ENCODE results near the gene THBD. TPM values are rescaled to one million over a fixed set of nuclear protein-coding genes. Genes with fewer than 3 reads are reported as not detected.

The THBD gene
- total RNA-seq, 1 donor from 2014 or later = 12.6 TPM

GRCh38 chr20:23065266-23066201, 16.1 kb upstream of the THBD start:
- TF ChIP-seq, protein P1, sequence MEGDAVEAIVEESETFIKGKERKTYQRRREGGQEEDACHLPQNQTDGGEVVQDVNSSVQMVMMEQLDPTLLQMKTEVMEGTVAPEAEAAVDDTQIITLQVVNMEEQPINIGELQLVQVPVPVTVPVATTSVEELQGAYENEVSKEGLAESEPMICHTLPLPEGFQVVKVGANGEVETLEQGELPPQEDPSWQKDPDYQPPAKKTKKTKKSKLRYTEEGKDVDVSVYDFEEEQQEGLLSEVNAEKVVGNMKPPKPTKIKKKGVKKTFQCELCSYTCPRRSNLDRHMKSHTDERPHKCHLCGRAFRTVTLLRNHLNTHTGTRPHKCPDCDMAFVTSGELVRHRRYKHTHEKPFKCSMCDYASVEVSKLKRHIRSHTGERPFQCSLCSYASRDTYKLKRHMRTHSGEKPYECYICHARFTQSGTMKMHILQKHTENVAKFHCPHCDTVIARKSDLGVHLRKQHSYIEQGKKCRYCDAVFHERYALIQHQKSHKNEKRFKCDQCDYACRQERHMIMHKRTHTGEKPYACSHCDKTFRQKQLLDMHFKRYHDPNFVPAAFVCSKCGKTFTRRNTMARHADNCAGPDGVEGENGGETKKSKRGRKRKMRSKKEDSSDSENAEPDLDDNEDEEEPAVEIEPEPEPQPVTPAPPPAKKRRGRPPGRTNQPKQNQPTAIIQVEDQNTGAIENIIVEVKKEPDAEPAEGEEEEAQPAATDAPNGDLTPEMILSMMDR (IDR thresholded peaks at IDR 0.05; ENCODE audit: insufficient read depth, low read length, severe bottlenecking) = no peak

DNA sequence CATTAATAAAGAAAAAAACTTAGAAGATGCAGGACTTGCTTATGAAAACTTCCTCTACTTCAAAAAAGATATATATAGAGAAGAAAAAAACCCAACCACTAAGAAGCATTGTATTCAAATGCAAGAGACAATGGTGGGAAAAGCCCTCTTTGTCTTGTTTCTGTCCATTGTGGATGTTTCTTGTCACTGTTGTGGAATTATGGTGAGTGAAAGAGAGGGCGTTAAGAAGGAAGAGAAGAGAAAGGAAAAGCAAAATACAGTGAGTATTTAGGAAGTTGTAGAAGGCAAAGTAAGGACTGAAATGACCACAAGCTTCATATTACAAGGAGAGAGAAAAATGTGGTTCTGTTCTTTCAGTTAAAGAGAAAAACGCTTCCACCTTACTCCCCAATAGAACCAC, 14.1 kb upstream of the THBD start:
- Histone ChIP-seq H3K36me3 (ENCODE audit: control insufficient read depth, insufficient read depth, low read length) (no peaks in the 10 kb centered on the region), H3K4me3 (ENCODE audit: low read depth, low read length) (no peak overlapping the region), H3K27me3 (ENCODE audit: control insufficient read depth, insufficient read depth, low read length) (no peaks in the 10 kb centered on the region)
- DNase-seq (ENCODE audit: low read depth) (no peak), FAIRE-seq (no peak)
- TF ChIP-seq, protein P1 (IDR thresholded peaks at IDR 0.05; ENCODE audit: insufficient read depth, low read length, severe bottlenecking) = no peak

More at GRCh38 chr20:23065266-23066201, 16.1 kb upstream of the THBD start:
- H3K4me3 ChIP-seq (ENCODE audit: low read depth, low read length) = no peak overlapping the region
- no peaks in the 10 kb centered on the region for H3K36me3 ChIP-seq (ENCODE audit: control insufficient read depth, insufficient read depth, low read length)
- DNase-seq (ENCODE audit: low read depth) = no peak
- H3K27me3 ChIP-seq (ENCODE audit: control insufficient read depth, insufficient read depth, low read length) = no peaks in the 10 kb centered on the region
- FAIRE-seq = no peak

- Histone ChIP-seq H3K4me3 (ENCODE audit: low read depth, low read length) (no peak overlapping the region), H3K27me3 (ENCODE audit: control insufficient read depth, insufficient read depth, low read length) (no peaks in the 10 kb centered on the region), H3K36me3 (ENCODE audit: control insufficient read depth, insufficient read depth, low read length) (no peaks in the 10 kb centered on the region)
- DNase-seq (ENCODE audit: low read depth) (no peak), FAIRE-seq (no peak)
- TF ChIP-seq, protein P1 (IDR thresholded peaks at IDR 0.05; ENCODE audit: insufficient read depth, low read length, severe bottlenecking) = no peak
Observed at GRCh38 chr20:23063168-23063567, 13.7 kb upstream of the THBD start.

DNA sequence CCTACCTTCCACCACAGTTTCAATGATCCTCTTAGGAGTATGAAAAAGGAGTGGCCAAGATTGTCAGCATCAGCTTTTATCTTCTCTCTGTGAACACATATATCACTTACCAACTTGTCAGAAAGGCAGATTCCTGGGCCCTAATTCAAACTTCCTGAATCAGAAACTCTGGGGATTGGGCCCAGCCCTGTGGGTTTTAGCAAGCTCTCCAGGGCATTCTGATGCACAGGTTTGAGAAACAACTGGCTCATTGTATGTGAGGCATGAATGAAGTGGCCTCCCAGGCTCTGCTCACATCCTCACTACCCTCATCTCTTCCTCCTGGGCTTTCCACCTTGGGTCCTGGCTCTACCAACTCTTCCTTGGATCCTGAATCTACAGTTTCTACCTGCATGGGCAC, 13.2 kb upstream of the THBD start:
- TF ChIP-seq, protein P1 (IDR thresholded peaks at IDR 0.05; ENCODE audit: insufficient read depth, low read length, severe bottlenecking) = no peak
- no peak for FAIRE-seq
- H3K36me3 ChIP-seq (ENCODE audit: control insufficient read depth, insufficient read depth, low read length) = no peaks in the 10 kb centered on the region

DNA sequence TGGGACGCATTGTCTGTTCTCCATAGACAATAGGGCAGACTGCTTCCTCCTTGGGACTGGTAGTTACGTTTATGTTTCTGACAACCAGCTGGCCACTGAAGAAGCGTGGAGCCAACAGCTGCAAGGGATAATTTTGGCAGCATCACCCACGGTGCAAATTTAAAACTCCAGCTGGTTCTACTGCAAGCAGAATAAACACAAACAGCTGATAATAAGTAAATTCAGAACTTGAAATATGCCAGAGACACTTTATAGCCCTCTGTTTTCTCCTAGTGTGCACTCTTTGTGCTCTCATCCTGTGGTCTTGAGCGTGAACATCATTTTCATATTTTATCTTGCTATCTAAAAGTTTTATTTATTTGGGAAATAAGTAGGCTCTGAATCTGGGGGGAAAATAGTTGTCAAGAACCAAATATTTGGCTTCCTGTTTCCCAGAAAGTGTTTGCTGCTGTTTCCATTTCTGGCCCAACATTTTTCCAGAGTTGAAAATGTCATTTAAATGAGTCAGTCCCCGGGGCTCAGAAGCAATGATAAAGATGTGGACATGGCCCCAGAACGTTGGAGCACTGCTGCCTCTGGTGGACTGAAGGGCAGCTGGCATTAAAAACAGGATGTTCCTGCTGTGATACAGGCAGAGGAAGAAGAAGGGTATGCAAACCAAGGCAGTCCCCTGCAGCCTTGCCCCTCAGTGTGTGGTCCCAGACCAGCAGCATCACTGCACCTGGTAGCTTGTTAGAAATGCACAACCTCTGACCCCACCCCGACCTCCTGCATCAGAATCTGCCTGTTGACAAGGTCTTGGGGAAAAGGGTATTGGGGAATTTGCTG, 12.5 kb upstream of the THBD start:
- peak; percentile 59 for DNase-seq (ENCODE audit: low read depth)
- FAIRE-seq = no peak
- no peaks in the 10 kb centered on the region for H3K36me3 ChIP-seq (ENCODE audit: control insufficient read depth, insufficient read depth, low read length)
- TF ChIP-seq, protein P1 (IDR thresholded peaks at IDR 0.05; ENCODE audit: insufficient read depth, low read length, severe bottlenecking) = peak; percentile 41
- no peaks in the 10 kb centered on the region for H3K27me3 ChIP-seq (ENCODE audit: control insufficient read depth, insufficient read depth, low read length)
- no peak overlapping the region for H3K4me3 ChIP-seq (ENCODE audit: low read depth, low read length)

More for the DNA sequence above, 13.2 kb upstream of the THBD start:
- H3K4me3 ChIP-seq (ENCODE audit: low read depth, low read length) = no peak overlapping the region
- no peak for DNase-seq (ENCODE audit: low read depth)
- H3K27me3 ChIP-seq (ENCODE audit: control insufficient read depth, insufficient read depth, low read length) = no peaks in the 10 kb centered on the region
